K562 (cell line): ENCODE results near the gene SRPK2. TPM values are rescaled to one million over a fixed set of nuclear protein-coding genes. Genes with fewer than 3 reads are reported as not detected.

ENCODE experiments used
- CHD4 ChIP-seq: fragments of 200-600 bp; sonication (generic); IDR thresholded peaks from 3 replicates; pipeline ENCODE4 v1.6.1; 2012; ENCODE audit warnings: low read depth, mild to moderate bottlenecking, mixed read lengths, low read length, inconsistent platforms; ENCODE audit not compliant: insufficient read depth, insufficient replicate concordance, poor library complexity, severe bottlenecking
- E2F3 ChIP-seq: fragments of 250-450 bp; sonication (Bioruptor Pico); IDR thresholded peaks from 2 replicates; pipeline ENCODE4 v1.4.0; 2020; ENCODE audit warnings: mild to moderate bottlenecking
- HMGN3 ChIP-seq: IDR thresholded peaks from 2 replicates; pipeline ENCODE4 v1.6.1; 2011; ENCODE audit warnings: borderline replicate concordance, low read depth, mild to moderate bottlenecking, mixed read lengths, low read length; ENCODE audit not compliant: insufficient read length; ENCODE audit errors: extremely low read depth
- HNRNPK ChIP-seq: fragments of 200-400 bp; formaldehyde crosslinking; IDR thresholded peaks from one replicate; pipeline ENCODE4 v1.6.1; 2018; ENCODE audit warnings: mild to moderate bottlenecking, low read depth, low read length; ENCODE audit not compliant: poor library complexity, severe bottlenecking
- L3MBTL2 ChIP-seq: fragments of 450-650 bp; IDR thresholded peaks from 2 replicates; pipeline ENCODE4 v1.6.1; 2016; ENCODE audit warnings: mild to moderate bottlenecking, moderate library complexity
- SREBF2 ChIP-seq: sonication (generic); formaldehyde crosslinking; IDR thresholded peaks from 2 replicates; pipeline ENCODE4 v1.4.0; 2020; ENCODE audit warnings: mild to moderate bottlenecking, missing genetic modification reagents
- TARDBP ChIP-seq: fragments of 450-650 bp; IDR thresholded peaks from 2 replicates; pipeline ENCODE4 v1.6.1; 2016
- ZBTB1 ChIP-seq: sonication (generic); formaldehyde crosslinking; IDR thresholded peaks from 2 replicates; pipeline ENCODE4 v1.8.1; 2023; ENCODE audit warnings: missing genetic modification reagents, low read depth, mild to moderate bottlenecking, borderline replicate concordance
- ZNF133 ChIP-seq: fragments of 250-450 bp; sonication (Bioruptor Pico); IDR thresholded peaks from 2 replicates; pipeline ENCODE4 v1.4.0; 2020; ENCODE audit warnings: mild to moderate bottlenecking
- polyA plus RNA-seq, 8 experiments: library from polyadenylated mRNA; depleted of rRNA in 4 of 8; stranded (reverse) in 5 of 8; unstranded in 3 of 8; fragments of >200 nt; fragmentation: Nextera tagmentation in 2 of 8; fragmentation: Illumina TruSeq in 1 of 8; extraction: Ambion mirVana in 2 of 8; extraction: Trizol in 1 of 8; gene quantifications; 2 replicates each; pipeline versions ENCODE4 v1.2.1 to v1.2.3, GENCODE V29; 2011 to 2014; ENCODE audit warnings: inconsistent platforms in 1 of 8, missing spikeins in 1 of 8
- total RNA-seq, 7 experiments: library from RNA; depleted of rRNA in 6 of 7; stranded (reverse); fragments of >200 nt in 6 of 7; fragmentation: Illumina TruSeq in 2 of 7; extraction: Trizol in 2 of 7; gene quantifications; 2 replicates each; pipeline versions ENCODE4 v1.2.1 to v1.2.3, GENCODE V29; 2011 to 2021; ENCODE audit warnings: low replicate concordance in 1 of 7
- TF ChIP-seq, protein P1 (sequence below): sonication (generic); formaldehyde crosslinking; IDR thresholded peaks from 2 replicates; pipeline ENCODE4 v1.4.0; 2020; ENCODE audit warnings: mild to moderate bottlenecking, missing genetic modification reagents
- TF ChIP-seq, protein P2 (sequence below): fragments of 250-450 bp; sonication (Bioruptor Pico); IDR thresholded peaks from 2 replicates; pipeline ENCODE4 v1.8.0; 2022; ENCODE audit warnings: moderate library complexity, mild to moderate bottlenecking, inconsistent platforms
- TF ChIP-seq, protein P3 (sequence below): fragments of 250-450 bp; sonication (Bioruptor Pico); IDR thresholded peaks from 2 replicates; pipeline ENCODE4 v1.9.0; 2021; ENCODE audit warnings: mild to moderate bottlenecking, inconsistent platforms
- TF ChIP-seq, protein P4 (sequence below): fragments of 200-800 bp; sonication (Bioruptor generic); IDR thresholded peaks from 2 replicates; pipeline ENCODE4 v1.6.1; 2016; ENCODE audit warnings: missing genetic modification characterization, missing compliant biosample characterization
- TF ChIP-seq, protein P5 (sequence below): sonication (generic); formaldehyde crosslinking; IDR thresholded peaks from 2 replicates; pipeline ENCODE4 v1.5.0; 2020; ENCODE audit warnings: missing genetic modification reagents
- TF ChIP-seq, protein P6 (sequence below), 2 experiments: fragments of 450-650 bp; conservative IDR thresholded peaks; 2 replicates each; pipeline ENCODE4 v1.6.1; 2017; ENCODE audit warnings: mild to moderate bottlenecking in 2 of 2, moderate library complexity in 2 of 2

Gene SRPK2
- total and polyA plus RNA-seq, 9 of the 15 experiments (the other 6 are each of a cell fraction or from before 2014, with no cell fraction given), result 21.5 to 44.7 (median 33.3) TPM

DNA sequence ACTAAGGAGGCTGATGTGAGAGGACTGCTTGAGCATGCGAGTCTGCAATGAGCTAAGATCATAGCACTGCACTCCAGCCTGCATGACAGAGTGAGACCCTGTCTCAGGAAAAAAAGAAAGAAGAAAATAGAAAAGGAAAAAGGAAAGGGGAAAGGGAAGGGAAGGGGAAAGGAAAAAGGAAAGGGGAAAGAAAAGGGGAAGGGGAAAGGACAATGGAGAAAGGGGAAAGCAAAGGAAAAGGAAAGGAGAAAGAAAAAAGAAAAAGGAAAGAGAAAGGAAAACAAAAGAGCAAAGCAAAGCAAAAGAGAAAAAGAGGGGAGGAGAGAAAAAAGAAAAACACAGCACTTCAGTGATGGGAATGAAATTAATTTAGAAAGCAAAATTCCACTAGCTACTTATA is 179.3 kb downstream of the SRPK2 start (continued):
- TF ChIP-seq ZNF133 (CRISPR knock-in tag) (no peak), L3MBTL2 (no peak), HNRNPK (peak; percentile 42), CHD4 (no peak), HMGN3 (no peak), ZBTB1 (CRISPR knock-in tag) (no peak), E2F3 (CRISPR knock-in tag) (no peak), SREBF2 (CRISPR knock-in tag) (no peak), TARDBP (no peak)
- TF ChIP-seq, protein P1, sequence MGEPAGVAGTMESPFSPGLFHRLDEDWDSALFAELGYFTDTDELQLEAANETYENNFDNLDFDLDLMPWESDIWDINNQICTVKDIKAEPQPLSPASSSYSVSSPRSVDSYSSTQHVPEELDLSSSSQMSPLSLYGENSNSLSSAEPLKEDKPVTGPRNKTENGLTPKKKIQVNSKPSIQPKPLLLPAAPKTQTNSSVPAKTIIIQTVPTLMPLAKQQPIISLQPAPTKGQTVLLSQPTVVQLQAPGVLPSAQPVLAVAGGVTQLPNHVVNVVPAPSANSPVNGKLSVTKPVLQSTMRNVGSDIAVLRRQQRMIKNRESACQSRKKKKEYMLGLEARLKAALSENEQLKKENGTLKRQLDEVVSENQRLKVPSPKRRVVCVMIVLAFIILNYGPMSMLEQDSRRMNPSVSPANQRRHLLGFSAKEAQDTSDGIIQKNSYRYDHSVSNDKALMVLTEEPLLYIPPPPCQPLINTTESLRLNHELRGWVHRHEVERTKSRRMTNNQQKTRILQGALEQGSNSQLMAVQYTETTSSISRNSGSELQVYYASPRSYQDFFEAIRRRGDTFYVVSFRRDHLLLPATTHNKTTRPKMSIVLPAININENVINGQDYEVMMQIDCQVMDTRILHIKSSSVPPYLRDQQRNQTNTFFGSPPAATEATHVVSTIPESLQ, result no peak
- TF ChIP-seq, protein P2, sequence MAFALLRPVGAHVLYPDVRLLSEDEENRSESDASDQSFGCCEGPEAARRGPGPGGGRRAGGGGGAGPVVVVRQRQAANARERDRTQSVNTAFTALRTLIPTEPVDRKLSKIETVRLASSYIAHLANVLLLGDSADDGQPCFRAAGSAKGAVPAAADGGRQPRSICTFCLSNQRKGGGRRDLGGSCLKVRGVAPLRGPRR (CRISPR knock-in tag), result no peak
- TF ChIP-seq, protein P3, sequence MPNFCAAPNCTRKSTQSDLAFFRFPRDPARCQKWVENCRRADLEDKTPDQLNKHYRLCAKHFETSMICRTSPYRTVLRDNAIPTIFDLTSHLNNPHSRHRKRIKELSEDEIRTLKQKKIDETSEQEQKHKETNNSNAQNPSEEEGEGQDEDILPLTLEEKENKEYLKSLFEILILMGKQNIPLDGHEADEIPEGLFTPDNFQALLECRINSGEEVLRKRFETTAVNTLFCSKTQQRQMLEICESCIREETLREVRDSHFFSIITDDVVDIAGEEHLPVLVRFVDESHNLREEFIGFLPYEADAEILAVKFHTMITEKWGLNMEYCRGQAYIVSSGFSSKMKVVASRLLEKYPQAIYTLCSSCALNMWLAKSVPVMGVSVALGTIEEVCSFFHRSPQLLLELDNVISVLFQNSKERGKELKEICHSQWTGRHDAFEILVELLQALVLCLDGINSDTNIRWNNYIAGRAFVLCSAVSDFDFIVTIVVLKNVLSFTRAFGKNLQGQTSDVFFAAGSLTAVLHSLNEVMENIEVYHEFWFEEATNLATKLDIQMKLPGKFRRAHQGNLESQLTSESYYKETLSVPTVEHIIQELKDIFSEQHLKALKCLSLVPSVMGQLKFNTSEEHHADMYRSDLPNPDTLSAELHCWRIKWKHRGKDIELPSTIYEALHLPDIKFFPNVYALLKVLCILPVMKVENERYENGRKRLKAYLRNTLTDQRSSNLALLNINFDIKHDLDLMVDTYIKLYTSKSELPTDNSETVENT (CRISPR knock-in tag), result no peak
- TF ChIP-seq, protein P4, sequence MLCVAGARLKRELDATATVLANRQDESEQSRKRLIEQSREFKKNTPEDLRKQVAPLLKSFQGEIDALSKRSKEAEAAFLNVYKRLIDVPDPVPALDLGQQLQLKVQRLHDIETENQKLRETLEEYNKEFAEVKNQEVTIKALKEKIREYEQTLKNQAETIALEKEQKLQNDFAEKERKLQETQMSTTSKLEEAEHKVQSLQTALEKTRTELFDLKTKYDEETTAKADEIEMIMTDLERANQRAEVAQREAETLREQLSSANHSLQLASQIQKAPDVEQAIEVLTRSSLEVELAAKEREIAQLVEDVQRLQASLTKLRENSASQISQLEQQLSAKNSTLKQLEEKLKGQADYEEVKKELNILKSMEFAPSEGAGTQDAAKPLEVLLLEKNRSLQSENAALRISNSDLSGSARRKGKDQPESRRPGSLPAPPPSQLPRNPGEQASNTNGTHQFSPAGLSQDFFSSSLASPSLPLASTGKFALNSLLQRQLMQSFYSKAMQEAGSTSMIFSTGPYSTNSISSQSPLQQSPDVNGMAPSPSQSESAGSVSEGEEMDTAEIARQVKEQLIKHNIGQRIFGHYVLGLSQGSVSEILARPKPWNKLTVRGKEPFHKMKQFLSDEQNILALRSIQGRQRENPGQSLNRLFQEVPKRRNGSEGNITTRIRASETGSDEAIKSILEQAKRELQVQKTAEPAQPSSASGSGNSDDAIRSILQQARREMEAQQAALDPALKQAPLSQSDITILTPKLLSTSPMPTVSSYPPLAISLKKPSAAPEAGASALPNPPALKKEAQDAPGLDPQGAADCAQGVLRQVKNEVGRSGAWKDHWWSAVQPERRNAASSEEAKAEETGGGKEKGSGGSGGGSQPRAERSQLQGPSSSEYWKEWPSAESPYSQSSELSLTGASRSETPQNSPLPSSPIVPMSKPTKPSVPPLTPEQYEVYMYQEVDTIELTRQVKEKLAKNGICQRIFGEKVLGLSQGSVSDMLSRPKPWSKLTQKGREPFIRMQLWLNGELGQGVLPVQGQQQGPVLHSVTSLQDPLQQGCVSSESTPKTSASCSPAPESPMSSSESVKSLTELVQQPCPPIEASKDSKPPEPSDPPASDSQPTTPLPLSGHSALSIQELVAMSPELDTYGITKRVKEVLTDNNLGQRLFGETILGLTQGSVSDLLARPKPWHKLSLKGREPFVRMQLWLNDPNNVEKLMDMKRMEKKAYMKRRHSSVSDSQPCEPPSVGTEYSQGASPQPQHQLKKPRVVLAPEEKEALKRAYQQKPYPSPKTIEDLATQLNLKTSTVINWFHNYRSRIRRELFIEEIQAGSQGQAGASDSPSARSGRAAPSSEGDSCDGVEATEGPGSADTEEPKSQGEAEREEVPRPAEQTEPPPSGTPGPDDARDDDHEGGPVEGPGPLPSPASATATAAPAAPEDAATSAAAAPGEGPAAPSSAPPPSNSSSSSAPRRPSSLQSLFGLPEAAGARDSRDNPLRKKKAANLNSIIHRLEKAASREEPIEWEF (CRISPR knock-in tag), result no peak
- TF ChIP-seq, protein P5, sequence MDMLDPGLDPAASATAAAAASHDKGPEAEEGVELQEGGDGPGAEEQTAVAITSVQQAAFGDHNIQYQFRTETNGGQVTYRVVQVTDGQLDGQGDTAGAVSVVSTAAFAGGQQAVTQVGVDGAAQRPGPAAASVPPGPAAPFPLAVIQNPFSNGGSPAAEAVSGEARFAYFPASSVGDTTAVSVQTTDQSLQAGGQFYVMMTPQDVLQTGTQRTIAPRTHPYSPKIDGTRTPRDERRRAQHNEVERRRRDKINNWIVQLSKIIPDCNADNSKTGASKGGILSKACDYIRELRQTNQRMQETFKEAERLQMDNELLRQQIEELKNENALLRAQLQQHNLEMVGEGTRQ (CRISPR knock-in tag), result no peak
- TF ChIP-seq, protein P6, sequence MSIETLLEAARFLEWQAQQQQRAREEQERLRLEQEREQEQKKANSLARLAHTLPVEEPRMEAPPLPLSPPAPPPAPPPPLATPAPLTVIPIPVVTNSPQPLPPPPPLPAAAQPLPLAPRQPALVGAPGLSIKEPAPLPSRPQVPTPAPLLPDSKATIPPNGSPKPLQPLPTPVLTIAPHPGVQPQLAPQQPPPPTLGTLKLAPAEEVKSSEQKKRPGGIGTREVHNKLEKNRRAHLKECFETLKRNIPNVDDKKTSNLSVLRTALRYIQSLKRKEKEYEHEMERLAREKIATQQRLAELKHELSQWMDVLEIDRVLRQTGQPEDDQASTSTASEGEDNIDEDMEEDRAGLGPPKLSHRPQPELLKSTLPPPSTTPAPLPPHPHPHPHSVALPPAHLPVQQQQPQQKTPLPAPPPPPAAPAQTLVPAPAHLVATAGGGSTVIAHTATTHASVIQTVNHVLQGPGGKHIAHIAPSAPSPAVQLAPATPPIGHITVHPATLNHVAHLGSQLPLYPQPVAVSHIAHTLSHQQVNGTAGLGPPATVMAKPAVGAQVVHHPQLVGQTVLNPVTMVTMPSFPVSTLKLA (conservative IDR thresholded peaks at IDR 0.05), result no peak
